Activated T-helper 1 cell treated with anti-CD3 and anti-CD28 coated beads, Interleukin-12 subunit alpha, Interleukin-12 subunit beta, Interleukin-2, Interleukin-4 antibody, amounts not matched to agents 30 ng/mL and 10 ng/mL and 1 ng/mL, durations not matched to agents 14 hours and 24 hours and 36 hours (primary cell): ENCODE data around the gene TIGAR. TPM values are rescaled to one million over a fixed set of nuclear protein-coding genes. Genes with fewer than 3 reads are reported as not detected.

Source experiments
- DNase-seq: peaks from one replicate; pipeline ENCODE4 v3.0.0; 2021; ENCODE audit warnings: low spot score
- H3K27ac Mint-ChIP-seq: one replicate; pipeline ENCODE4 v1.8.0; 2021; ENCODE audit warnings: mild to moderate bottlenecking, mixed read lengths
- H3K27me3 Mint-ChIP-seq: one replicate; pipeline ENCODE4 v1.8.0; 2022; ENCODE audit warnings: mild to moderate bottlenecking, moderate library complexity, mixed read lengths; ENCODE audit not compliant: insufficient read depth
- H3K36me3 Mint-ChIP-seq: one replicate; pipeline ENCODE4 v1.8.0; 2021; ENCODE audit warnings: low read depth, mixed read lengths
- H3K4me1 Mint-ChIP-seq: one replicate; pipeline ENCODE4 v1.8.0; 2021; ENCODE audit warnings: low read depth, mixed read lengths
- H3K4me3 Mint-ChIP-seq: one replicate; pipeline ENCODE4 v1.8.0; 2021; ENCODE audit warnings: mild to moderate bottlenecking, moderate library complexity, mixed read lengths
- H3K9me3 Mint-ChIP-seq: one replicate; pipeline ENCODE4 v1.8.0; 2021; ENCODE audit warnings: mixed read lengths
- intact Hi-C: fragments of 100-400 bp; cut with micrococcal nuclease; formaldehyde crosslinking; loops from one replicate; pipeline ENCODE4 v1.15.1; 2024
- total RNA-seq: library from RNA; stranded (reverse); gene quantifications from 2 replicates; pipeline ENCODE4 v1.2.3, GENCODE V29; 2022

TIGAR gene
- total RNA-seq, 1 donor from 2014 or later: 14.4 TPM

- peaks cover 67% of the 10 kb centered on the region for H3K36me3 Mint-ChIP-seq
- H3K4me1 Mint-ChIP-seq: peaks cover 60% of the 10 kb centered on the region
- no peaks in the 10 kb centered on the region for H3K9me3 Mint-ChIP-seq
- DNase-seq: no peak
- peak overlapping the region; percentile 96 for H3K27ac Mint-ChIP-seq
- peak overlapping the region; percentile 94 for H3K4me3 Mint-ChIP-seq
- no peaks in the 10 kb centered on the region for H3K27me3 Mint-ChIP-seq
- intact Hi-C loops: loop anchor here (1.0 to 10.0 kb wide), 6 partner anchors 16 to 522 kb away; partner anchors contain the start of gene CRACR2A
Measured at GRCh38 chr12:4277205-4277543, 43.8 kb upstream of the TIGAR start.

GRCh38 chr12:4277857-4278256, 43.2 kb upstream of the TIGAR start:
- no peak for DNase-seq
- Mint-ChIP-seq H3K4me1 (peaks cover 67% of the 10 kb centered on the region), H3K9me3 (no peaks in the 10 kb centered on the region), H3K27ac (peak overlapping the region; percentile 48), H3K36me3 (peaks cover 74% of the 10 kb centered on the region), H3K4me3 (peak overlapping the region; percentile 94), H3K27me3 (no peaks in the 10 kb centered on the region)
- intact Hi-C loops: loop anchor here (1.0 to 10.0 kb wide), 6 partner anchors 15 to 523 kb away; partner anchors contain the start of gene CRACR2A

- no peaks in the 10 kb centered on the region for H3K27me3 Mint-ChIP-seq
- peak overlapping the region; percentile 94 for H3K4me3 Mint-ChIP-seq
- H3K9me3 Mint-ChIP-seq: no peaks in the 10 kb centered on the region
- no peak for DNase-seq
- intact Hi-C loops: loop anchor here (10.0 kb wide), 1 partner anchor 524 kb away; the partner anchor contains the start of gene CRACR2A
- peaks cover 78% of the 10 kb centered on the region for H3K36me3 Mint-ChIP-seq
- H3K27ac Mint-ChIP-seq: peak overlapping the region; percentile 71
- H3K4me1 Mint-ChIP-seq: peaks cover 74% of the 10 kb centered on the region
Measured at GRCh38 chr12:4278329-4279197, 42.5 kb upstream of the TIGAR start.

DNA sequence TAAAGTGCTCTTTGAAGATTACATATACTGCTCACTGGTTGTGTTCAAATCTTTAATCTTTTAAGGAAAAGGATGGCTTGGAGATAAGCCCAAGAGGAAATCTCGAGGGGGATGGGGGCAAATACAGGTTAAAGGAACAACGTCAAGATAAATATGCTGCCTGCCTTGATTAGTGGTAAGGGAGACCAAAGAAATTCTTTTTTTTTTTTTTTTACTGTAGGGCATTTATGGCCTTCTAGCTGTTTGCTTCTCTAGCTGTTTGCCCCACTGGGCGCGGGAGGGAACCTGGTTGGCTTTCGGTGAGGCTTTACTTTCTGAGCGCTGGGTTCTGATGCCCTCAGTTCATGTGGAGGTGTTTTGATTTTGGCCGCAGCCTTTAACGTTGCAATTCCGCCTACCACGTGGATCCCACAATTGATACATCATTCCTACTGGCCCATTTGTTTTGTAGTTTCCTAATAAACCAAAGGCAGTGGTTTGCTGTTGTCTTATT, 41.8 kb upstream of the TIGAR start:
- intact Hi-C loops: loop anchor here (10.0 kb wide), 1 partner anchor 524 kb away; the partner anchor contains the start of gene CRACR2A

GRCh38 chr12:4280351-4281163, 40.5 kb upstream of the TIGAR start:
- peaks cover 88% of the 10 kb centered on the region for H3K36me3 Mint-ChIP-seq

More for the DNA sequence above, 41.8 kb upstream of the TIGAR start:
- no peaks in the 10 kb centered on the region for H3K9me3 Mint-ChIP-seq
- no peak for DNase-seq
- peaks cover 83% of the 10 kb centered on the region for H3K36me3 Mint-ChIP-seq
- peak overlapping the region; percentile 71 for H3K27ac Mint-ChIP-seq
- peaks cover 81% of the 10 kb centered on the region for H3K4me1 Mint-ChIP-seq
- H3K4me3 Mint-ChIP-seq: peak overlapping the region; percentile 94
- no peaks in the 10 kb centered on the region for H3K27me3 Mint-ChIP-seq

GRCh38 chr12:4281173-4281654, 39.8 kb upstream of the TIGAR start:
- Mint-ChIP-seq H3K27me3 (no peaks in the 10 kb centered on the region), H3K27ac (peak overlapping the region; percentile 66), H3K4me1 (peaks cover 91% of the 10 kb centered on the region), H3K36me3 (peaks cover 88% of the 10 kb centered on the region), H3K4me3 (peak overlapping the region; percentile 30), H3K9me3 (no peaks in the 10 kb centered on the region)
- no peak for DNase-seq
- intact Hi-C loops: no loop called here

More at GRCh38 chr12:4280351-4281163, 40.5 kb upstream of the TIGAR start:
- intact Hi-C loops: no loop called here
- Mint-ChIP-seq H3K4me3 (peak overlapping the region; percentile 56), H3K27ac (peak overlapping the region; percentile 66), H3K9me3 (no peaks in the 10 kb centered on the region), H3K27me3 (no peaks in the 10 kb centered on the region), H3K4me1 (peaks cover 90% of the 10 kb centered on the region)
- DNase-seq: no peak

DNA sequence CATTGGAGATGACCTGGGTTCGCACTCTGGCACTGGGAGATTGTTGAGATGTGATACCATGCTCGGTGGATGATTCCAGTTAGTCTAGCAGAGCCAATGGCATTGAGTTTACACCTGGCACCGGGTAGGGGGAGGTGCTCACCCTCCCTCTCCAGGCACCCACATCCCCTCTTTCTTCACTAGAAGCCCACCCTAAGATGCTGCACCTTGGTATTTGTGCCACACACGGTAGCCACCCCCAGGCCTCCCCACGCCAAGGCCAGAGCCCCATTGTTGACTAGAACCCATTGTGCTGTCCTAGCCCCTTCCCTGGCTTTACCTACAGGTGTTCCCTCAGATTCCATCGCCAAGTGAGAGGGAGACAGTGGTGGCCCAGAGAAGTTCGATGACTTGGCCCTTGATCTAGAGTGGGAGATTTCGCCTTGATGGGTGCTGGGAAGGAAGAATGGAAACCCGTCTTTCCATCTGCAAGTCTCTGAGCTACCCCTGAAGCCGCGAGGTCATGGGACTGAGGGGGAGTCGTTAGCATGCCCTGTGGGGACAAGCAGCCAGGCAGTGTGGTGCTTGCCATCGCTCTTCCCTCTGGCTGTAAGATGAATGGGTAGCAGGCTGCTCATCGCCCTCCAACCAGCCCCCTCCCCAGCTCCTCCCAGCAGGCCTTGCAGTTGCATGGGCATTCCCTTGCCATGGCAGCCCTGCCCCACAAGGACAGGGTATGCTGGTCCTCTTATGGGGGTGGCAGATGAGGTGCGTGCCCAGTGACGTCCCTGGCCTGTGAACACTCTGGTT, 38.7 kb upstream of the TIGAR start:
- peaks cover 85% of the 10 kb centered on the region for H3K36me3 Mint-ChIP-seq
- H3K4me3 Mint-ChIP-seq: peak overlapping the region; percentile 28
- no peak for DNase-seq
- peaks cover 91% of the 10 kb centered on the region for H3K4me1 Mint-ChIP-seq
- intact Hi-C loops: no loop called here
- H3K27me3 Mint-ChIP-seq: no peaks in the 10 kb centered on the region
- H3K9me3 Mint-ChIP-seq: no peaks in the 10 kb centered on the region
- peak overlapping the region; percentile 40 for H3K27ac Mint-ChIP-seq

DNA sequence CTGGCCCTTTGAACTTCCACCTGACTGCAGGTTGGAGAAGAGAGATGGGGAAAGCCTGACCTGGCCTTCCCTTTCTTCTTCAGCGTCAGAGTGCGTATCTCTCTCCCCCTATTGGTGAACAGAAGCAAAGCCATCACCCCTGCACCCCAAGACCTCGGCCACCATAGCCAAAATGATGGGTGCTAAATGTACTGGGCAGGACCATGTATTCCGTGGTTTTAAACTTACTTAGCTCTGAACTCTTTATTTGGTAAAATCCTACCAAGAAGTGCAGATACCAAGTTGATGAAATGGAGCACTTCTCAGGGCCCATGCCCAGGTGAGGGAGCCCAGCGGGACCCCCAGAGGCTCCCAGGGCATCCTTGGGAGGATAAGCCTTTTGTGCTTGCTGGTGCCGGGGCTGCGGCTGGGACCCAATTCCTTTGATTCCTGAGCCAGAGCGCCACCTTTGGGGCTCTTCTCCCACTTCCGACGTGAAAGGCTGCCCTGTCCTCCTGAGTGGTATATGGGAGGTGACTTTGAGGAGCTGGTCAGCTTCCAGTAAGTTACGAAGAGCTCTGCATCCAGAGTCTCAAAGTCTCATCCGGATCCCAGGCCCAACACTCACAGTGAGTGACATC, 38.0 kb upstream of the TIGAR start:
- intact Hi-C loops: no loop called here
- Mint-ChIP-seq H3K4me3 (peak overlapping the region; percentile 42), H3K27me3 (no peaks in the 10 kb centered on the region), H3K4me1 (peaks cover 92% of the 10 kb centered on the region), H3K36me3 (peaks cover 87% of the 10 kb centered on the region), H3K9me3 (no peaks in the 10 kb centered on the region), H3K27ac (peak overlapping the region; percentile 34)
- no peak for DNase-seq

DNA sequence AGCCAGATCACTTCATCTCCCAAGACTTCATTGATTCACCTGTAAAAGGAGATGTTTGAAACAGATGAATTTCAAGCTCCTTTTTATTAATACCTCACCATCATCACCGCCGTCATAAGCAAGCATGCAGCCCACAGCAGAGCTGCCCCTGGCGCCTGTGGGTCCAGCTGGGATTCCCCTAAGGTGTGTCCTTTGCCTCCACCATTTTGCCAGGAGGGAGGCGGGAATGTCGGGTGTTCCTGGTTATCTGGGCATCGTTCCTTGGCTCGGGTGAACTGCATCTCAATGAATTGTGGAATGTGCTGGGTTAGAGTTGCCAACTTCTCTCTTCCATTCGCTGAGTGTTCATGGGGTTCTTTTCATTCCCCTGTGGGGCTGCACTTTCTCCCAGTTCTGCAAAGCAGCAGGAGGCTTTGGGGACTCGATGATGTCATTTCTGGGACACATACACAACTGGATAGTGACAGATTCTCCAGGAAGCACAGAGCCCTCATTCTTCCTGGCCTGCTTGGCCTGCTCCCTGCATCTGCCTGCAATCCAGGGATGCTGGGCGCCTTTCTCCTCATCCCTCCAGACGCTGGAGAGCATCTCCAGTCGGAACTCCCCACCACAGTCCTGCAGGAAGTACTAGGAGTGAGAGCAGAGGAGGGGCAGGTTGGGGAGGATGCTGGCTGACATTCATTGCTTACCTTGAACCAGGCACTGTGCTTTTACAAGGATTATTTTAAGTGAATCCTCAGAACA, 37.3 kb upstream of the TIGAR start:
- H3K9me3 Mint-ChIP-seq: no peaks in the 10 kb centered on the region
- peak overlapping the region; percentile 42 for H3K4me3 Mint-ChIP-seq
- H3K4me1 Mint-ChIP-seq: peaks cover 92% of the 10 kb centered on the region
- peaks cover 87% of the 10 kb centered on the region for H3K36me3 Mint-ChIP-seq
- DNase-seq: no peak
- H3K27ac Mint-ChIP-seq: peak overlapping the region; percentile 74
- no peaks in the 10 kb centered on the region for H3K27me3 Mint-ChIP-seq
- intact Hi-C loops: no loop called here

DNA sequence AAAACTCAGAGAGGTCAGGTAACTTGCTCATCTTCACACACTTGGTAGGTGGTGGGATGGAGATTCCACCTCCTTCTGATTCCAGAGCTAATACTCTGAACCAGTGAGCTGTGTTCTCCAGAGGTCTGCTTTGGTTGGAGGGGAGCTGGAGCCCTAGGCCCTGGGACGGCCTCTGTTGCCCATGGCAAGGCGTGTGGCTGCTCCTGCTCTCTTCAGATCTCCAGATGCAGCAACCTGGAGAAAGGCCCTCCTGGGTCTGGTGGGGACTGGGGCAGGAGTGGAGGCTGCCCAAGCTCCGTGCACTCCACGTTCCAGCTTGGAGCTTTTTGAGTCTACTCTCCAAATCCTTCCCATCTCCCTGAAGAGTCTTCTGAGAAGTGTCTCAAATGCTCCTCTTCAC, 36.7 kb upstream of the TIGAR start:
- intact Hi-C loops: no loop called here
- Mint-ChIP-seq H3K4me1 (peaks cover 92% of the 10 kb centered on the region), H3K9me3 (no peaks in the 10 kb centered on the region), H3K27me3 (no peaks in the 10 kb centered on the region), H3K27ac (no peak overlapping the region), H3K4me3 (no peak overlapping the region), H3K36me3 (peaks cover 84% of the 10 kb centered on the region)
- no peak for DNase-seq

- Mint-ChIP-seq H3K4me1 (peaks cover 88% of the 10 kb centered on the region), H3K4me3 (no peak overlapping the region), H3K27ac (no peak overlapping the region), H3K9me3 (no peaks in the 10 kb centered on the region), H3K36me3 (peaks cover 79% of the 10 kb centered on the region), H3K27me3 (no peaks in the 10 kb centered on the region)
- intact Hi-C loops: no loop called here
- no peak for DNase-seq
Measured at GRCh38 chr12:4285070-4285469, 35.9 kb upstream of the TIGAR start.
